HG03457 (cell line): Measurements from ENCODE around the gene DCTPP1.

ENCODE experiments used
- ATAC-seq: cut with Tn5 transposase; IDR thresholded peaks from one replicate; pipeline ENCODE4 v1.9.1; 2021; ENCODE audit warnings: moderate number of reproducible peaks; ENCODE audit not compliant: unreplicated experiment

The DCTPP1 gene

DNA sequence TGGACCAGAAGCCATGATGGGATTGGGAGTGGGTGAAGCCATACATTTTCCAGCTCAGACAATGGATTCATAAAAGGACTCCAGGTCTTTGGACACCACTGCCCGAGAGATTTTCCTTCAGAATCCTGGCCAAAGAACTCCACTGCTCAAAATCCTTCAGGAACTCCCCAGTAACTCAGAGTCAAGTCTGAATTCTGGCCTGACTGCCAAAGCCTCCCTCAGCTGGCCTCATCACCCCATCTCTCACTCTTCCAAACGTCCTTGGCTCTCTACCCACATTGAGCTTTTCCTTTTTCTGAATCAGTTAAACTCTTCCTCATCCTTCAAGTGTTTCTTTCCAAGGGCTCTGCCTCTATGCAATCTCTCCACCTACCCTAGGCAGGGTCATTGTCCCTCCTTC is 46.3 kb downstream of the DCTPP1 start:
- ATAC-seq: no peak

DNA sequence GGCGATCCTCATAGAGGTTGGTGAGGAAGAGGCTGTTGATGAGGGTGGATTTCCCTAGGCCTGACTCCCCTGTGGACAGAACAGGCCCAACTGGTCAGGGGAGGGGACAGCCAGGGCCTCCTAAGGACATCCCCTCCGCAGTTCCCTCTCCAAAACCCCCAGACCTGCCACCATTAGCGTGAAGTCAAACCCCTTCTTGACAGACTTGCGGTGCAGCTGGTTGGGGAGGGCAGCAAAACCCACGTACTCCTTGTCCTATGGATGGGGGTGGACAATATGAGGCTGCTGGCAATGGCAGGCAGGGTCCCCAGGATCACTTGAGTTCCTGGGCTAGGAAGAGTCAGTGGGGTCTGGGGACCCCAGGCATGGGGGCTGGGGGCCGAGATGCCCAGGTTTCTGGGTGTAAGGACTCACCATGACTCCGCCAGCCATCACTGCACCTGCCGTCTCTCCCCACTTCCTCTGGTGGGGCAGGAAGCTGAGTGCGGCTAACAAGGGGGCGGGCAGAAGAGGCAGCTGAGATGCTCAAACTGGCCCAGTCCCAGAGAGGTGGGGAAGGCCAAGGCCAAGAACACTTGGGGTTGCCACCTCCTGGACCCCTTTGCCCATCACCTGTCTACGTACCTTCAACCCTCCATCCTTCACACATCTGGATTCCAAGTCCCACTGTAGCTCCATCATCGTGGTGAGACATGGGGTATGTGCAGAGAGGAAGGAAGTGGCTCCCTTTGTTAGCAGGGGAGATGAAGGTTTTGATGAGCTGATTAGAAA is 47.5 kb downstream of the DCTPP1 start, which contains the start of gene SEPTIN1:
SEPTIN1 (minus strand) TSS at position 451 of the 771 bp plus-strand sequence; CDS start at position 432, 19 bp downstream.
- no peak for ATAC-seq

DNA sequence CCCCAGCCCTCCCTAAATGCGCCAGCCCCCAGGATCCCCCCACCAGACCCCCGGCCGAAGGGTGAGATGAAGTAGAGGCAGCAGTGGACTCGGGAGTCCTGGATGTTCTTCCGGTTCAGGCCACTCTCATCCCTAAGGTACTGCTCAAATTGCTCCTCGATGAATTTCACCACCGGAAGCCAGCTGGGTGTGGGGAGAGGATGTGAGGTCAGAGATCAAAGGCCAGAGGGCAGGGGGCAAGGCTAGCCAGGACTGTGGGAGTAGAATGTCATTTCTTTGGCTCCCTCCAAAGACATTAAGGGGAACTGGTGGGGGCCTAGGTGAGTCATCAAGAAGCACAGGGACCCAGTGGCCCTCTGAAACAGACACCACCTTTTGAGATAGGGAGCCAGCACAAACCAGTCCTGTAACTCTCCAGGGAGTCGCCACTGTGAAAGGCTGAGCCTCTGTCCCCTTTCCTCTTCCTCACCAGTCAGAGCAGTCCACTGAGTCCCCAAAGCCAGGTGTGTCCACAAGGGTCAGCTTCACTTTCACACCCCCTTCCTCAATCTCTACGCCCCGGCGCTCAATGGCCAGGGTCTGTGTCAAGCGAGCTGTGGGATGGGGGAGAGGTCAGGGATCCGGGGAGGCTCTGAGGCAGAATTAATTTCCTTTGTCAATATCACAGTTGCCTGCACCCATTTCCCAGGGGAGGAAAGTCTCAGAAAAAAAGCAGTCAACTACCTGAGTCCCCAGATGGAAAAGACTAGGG is 48.4 kb downstream of the DCTPP1 start:
- ATAC-seq: no peak

DNA sequence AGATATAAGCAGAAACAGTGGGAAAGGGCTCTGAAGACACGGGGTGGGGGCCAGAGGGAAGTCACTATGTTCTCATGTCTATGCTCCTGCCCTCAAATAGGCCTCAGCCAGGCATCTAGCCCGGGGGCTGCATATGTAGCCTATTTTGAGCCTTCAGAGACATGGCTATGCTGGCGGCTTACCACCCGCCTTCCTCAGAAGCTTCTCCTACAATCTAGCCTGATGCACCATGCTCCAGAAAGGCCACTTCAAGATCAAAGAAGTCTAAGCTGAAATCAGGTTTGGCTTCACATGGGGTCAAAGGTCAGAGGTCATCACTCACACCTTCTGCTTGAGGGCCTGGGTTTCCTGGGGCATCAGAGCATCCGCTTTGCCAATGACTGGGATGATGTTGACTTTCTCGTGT is 49.0 kb downstream of the DCTPP1 start:
- no peak for ATAC-seq

DNA sequence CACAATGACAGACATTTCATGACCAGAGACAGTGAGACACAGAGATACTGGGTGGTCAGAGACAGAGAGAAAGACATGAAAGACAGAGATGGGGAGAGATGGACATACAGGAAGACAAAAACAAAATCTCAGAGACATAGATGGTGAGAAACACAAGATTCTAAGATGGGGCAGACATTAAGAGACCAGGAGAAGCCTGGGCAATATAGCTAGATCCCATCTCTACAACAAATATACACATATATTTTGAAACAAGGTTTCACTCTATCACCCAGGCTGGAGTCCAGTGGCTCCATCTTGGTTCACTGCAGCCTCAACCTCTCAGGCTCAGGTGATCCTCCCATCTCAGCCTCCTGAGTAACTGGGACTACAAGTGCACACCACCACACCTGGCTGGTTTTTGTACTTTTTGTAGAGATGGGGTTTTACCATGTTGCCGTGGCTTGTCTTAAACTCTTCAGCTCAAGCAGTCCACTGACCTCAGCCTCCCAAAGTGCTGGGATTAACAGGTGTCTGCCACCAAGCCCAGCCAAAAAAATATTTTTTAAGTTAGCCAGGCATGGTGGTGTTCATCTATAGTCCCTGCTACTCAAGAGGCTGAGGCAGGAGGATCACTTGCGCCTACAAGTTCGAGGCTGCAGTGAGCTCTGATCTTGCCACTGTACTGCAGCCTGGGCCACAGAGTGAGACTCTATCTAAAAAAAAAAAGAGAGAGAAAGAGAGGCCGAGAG is 49.6 kb downstream of the DCTPP1 start:
- no peak for ATAC-seq

DNA sequence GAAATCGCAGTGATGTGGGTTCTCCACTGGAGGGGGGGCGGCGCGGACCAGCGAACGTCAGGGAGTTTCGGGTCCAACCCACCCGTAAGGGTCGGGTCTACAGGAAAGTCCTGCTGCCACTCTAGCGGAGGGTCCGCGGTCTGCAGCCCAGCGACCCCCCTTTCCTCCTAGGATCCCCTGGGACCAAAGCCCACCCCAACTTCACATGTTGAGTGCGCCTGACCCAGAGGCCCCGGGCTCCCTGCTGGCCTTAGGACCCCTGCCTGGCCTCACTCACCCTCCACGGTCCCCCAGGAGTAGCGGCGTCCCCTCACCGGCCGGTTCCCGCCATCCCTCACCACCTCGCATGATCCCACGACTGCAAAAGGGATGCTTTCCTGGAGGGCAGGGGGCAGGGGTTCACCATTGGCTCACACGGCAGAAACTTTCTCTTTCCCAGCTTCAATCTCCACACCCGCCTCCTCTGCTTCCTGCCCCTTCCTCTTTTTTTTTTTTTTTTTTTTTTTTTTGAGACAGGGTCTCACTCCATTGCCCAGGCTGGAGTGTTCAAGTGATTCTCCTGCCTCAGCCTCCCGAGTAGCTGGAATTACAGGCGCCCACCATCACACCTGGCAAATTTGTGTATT is 50.6 kb downstream of the DCTPP1 start:
- ATAC-seq: no peak

DNA sequence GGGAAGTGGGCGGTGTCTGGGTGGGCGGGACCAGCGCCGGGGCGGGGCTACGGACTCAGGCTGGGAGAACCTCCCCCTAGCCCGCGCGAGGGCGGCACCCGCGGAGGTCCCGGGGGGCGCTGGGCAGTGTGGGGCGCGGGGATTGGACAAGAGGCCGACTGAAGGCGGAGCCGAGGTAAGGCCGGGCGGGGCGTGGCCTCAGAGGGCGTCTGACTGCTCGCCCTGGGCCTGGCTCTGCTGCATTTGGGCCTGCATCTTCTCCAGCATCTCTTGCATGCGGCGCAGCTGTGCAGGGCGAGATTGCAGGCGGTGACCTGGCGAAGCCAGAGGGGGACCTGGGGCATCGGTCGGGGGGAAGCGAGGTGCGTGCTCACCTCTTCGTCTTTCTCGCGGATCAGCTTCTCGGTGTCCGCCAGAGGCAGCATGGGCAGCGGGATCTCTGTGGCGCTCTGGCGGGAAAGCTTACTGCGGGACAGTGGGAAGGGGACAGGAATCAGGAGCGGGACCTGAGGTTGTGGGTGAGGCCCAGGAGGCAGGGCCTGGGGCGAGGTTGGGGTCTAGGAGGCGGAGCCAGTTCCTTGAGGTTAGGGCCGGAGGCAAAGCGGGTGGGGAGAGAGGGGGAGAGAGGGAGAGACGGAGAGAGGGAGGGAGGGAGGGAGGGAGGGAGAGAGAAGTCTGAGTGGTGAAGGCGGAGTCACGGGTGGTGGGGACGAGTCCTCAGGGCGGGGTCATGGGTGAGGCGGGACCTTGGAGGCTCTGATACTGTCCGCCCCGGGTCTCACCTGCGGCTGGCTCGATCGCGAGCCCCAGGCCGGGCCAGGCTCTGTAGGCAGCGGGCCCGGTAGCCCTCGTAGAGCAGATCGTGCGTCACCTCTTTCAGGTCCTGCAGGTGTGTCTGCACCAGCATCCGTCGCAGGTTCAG is 51.3 kb downstream of the DCTPP1 start:
- ATAC-seq: peak; percentile 73

DNA sequence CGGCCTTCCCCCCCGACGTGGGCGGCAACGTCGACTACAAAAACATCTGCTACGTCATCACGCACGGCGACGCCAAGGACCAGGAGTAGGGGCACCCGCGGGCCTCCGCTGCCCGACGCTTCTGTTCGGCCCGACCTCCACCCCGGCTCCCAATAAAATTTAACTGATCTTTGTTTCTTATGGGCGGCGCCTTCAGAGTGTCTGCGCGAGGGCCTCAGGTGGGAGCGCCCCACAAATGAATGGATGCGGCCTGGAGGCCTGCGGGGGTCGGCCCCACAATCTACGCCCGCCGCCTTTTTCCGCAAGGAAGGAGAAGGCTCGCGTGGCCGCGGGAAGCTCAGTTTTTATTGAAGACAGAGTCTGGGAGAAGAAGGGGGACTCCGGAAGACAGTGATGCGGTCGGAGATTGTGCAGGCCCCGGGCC is 52.0 kb downstream of the DCTPP1 start:
- ATAC-seq: peak; percentile 21

DNA sequence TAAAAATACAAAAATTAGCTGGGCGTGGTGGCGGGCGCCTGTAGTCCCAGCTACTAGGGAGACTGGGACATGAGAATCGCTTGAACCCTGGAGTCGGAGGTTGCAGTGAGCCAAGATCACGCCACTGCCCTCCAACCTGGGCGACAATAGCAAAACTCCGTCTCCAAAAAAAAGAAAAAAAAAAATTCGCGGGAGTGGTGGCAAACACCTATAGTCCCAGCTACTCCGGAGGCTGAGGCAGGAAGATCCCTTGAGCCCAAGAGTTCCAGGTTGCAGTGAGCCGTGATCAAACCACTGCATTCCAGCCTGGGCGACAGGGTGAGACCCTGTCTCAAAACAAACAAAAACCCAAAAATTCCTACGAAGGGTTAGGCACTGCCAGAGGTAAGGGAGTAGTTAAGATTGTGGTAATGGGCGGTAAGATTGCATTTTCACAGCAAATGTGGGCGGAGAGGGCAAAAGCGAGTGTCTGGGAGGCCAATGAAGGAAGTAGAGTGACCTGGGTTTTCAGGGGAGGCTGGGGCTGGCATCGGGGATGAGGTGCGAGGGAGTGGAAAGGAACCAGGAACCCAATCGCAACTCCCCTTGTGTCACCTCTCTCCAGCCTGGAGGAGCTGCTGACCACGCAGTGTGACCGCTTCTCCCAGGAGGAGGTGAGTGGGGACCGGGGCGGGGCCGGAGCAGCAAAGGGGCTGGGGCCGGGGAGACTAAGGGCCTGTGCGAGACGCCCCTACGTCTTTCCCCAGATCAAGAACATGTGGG is 52.6 kb downstream of the DCTPP1 start:
- ATAC-seq: no peak

DNA sequence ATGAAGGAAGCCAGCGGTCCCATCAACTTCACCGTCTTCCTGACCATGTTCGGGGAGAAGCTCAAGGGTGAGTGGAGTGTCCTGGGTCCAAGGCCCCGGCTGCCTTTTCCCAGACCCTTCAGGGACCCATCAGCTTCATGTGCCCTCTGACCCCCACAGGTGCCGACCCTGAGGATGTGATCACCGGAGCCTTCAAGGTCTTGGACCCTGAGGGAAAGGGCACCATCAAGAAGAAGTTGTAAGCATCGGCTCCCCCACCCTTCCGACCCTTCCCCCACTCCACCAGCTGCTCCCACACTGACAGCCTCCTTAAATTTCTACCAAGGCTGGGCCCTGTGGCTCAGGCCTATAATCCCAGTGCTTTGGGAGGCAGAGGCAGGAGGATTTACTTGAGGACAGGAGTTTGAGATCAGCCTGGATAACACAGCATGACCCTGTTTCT is 53.3 kb downstream of the DCTPP1 start:
- no peak for ATAC-seq

DNA sequence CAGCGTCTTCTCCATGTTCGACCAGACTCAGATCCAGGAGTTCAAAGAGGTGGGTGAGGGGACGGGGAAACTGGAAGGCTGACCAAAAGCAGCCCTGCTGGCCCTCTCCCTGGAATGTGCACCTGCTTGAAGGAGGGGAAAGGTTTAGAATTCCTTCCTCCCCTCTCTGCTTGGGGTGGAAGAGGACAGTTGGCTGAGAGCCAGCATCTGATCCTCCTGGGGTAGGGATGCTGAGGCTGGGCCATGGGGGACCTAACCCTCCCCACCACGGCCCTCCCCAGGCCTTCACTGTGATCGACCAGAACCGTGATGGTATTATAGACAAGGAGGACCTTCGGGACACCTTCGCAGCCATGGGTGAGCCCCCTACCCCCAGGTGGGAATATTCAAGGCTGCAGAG is 54.0 kb downstream of the DCTPP1 start:
- ATAC-seq: no peak

DNA sequence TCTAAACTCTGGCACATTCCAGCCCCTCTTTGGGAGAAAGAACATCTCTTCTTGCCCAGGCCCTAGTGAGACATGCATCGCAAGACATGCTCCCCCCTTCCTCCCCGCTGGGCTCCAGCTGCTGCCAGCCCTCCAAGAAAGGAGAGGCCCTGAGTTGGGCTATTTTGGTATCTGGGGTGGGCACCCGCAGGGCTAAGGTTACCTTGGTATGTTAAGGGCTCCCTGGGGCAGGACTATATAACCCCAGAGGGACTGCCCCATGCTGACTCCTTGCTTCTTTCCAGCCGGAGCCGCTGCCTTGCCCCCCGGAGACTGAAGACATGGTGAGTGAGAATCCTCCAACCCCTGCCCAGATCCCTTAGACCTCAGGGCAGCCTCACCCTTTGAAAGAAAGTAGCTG is 55.3 kb downstream of the DCTPP1 start, which contains the start of gene MYL11:
MYL11 (plus strand) TSS at position 265 of the 400 bp plus-strand sequence; CDS start at position 321, 56 bp downstream.
- ATAC-seq: no peak
